IPS-18c (cell line): ENCODE data around the gene RAB22A.
"Not testable (repeated sequence)": the region's sequence is repeated elsewhere in the genome, so short reads cannot be mapped to it uniquely, and the experiment has no call there.

Experiments used
- H3K4me3 ChIP-seq: 2 replicates; pipeline ENCODE4 v1.7.0; 2013; ENCODE audit warnings: low read depth, mild to moderate bottlenecking, low read length, moderate library complexity; ENCODE audit not compliant: insufficient read depth
- H3K9me3 ChIP-seq: one replicate; pipeline ENCODE4 v1.6.1; 2013; ENCODE audit warnings: mild to moderate bottlenecking, low read length, moderate library complexity; ENCODE audit not compliant: control insufficient read depth, insufficient read depth

RAB22A gene

DNA sequence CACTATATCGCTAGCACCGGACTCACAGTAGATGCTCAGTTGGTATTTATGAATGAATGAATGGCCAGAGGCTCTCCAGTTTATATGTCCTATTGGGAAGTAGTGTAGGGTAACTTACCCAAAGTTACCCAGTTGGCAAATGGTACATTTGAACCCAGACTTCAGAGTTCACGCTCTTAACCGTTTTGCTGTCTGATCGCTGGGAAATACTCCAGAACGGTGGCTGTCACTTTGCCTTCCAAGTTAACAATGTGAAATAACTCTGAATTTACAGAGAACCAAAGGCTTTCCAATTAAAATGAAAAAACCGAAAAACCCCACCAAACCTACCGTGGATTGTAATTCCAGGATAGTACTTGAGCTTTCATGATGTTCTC is 81.1 kb downstream of the RAB22A start:
- no peak overlapping the region for H3K4me3 ChIP-seq
- no peaks in the 10 kb centered on the region for H3K9me3 ChIP-seq

DNA sequence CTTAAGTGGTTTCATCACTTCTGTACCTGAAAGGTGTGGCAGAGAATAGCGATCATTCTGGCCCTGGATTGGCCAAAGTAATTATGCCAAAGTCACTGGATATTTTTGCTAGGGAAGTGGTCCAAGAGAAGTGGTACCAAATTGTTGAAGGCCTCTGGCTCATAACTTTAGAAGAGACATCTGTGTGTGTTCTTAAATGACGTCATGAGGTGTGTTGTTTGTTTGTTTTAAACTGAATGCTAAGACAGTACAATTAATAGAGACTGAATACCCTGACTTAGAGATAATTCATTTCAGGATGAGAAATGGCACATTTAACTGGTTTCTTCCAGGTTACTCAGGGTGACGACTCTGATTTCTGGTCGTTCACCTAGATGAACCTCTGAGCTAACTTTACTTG is 82.8 kb downstream of the RAB22A start:
- Histone ChIP-seq H3K4me3 (no peak overlapping the region), H3K9me3 (no peaks in the 10 kb centered on the region)

DNA sequence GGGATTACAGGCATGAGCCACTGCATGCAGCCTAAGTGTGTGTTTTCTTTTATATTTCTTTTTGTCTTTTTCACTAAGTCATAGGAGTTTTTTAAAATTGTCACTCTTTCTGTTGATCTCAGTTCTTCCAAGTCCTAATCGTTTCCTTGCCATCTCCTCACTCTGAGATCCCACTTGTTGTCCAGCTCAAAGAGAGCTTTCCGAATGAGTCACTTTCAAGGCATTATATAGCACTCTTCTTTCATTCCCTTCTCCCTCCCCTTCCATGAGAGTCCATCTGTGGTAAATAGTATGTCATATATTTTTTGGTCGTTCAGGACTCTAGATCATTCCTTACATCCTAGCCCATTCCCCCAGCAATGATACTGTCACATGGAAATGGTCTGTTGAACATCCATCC is 83.8 kb downstream of the RAB22A start:
- no peak overlapping the region for H3K4me3 ChIP-seq
- H3K9me3 ChIP-seq = no peaks in the 10 kb centered on the region

DNA sequence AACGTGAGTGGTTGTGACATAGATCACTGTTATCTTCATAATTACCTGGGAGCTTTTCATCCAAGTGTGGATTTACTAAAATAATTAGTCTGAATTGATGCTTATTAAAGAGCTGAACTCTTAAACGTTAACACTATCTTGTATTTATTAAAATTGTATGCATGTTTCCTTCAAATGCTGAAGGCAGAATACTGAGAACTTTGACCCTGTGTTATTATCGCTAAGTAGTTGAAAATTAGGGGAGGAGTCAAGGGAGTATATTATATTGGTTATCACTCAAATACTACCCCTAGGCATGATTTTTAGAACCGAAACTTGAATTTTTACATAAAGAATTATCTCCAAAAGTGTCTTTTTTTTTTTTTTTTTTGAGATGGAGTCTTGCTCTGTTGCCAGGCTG is 85.3 kb downstream of the RAB22A start:
- Histone ChIP-seq H3K9me3 (no peaks in the 10 kb centered on the region), H3K4me3 (no peak overlapping the region)

DNA sequence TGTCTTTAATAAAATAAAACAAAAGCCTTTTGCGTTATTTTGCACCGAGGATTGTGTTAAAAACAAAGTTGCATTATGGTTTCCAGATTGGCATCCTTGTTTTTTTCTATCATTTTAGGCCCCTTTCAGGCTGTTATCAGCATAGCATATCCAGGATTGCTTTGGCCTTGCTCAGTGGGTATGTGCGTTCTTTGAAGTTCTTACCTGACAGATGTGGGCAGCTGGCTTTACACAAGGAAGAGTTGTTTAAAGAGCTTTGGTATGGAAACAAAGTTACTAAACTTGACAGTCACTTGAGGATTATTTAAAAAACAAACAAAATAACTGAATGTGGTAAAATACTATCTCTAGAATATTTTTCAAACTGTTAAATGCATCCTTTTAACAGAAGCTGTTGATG is 86.1 kb downstream of the RAB22A start:
- H3K4me3 ChIP-seq = no peak overlapping the region
- no peaks in the 10 kb centered on the region for H3K9me3 ChIP-seq

DNA sequence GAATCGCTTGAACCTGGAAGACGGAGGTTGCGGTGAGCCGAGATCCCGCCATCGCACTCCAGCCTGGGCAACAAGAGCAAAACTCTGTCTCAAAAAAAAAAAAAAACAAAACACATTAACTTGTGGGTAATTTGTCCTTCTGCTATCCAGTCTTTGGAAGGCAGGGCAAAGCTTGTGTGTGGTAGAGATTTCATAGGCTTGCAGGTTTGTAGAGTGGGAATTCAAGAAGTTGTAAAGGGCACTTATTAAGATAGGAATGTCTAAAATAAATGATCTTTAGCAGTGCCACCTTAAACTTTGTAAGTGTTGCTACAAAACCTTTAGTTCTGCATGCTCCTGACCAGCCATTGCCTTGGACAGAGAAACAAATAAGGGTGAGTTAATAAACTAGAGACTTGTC is 87.9 kb downstream of the RAB22A start:
- Histone ChIP-seq H3K9me3 (no peaks in the 10 kb centered on the region), H3K4me3 (no peak overlapping the region)

DNA sequence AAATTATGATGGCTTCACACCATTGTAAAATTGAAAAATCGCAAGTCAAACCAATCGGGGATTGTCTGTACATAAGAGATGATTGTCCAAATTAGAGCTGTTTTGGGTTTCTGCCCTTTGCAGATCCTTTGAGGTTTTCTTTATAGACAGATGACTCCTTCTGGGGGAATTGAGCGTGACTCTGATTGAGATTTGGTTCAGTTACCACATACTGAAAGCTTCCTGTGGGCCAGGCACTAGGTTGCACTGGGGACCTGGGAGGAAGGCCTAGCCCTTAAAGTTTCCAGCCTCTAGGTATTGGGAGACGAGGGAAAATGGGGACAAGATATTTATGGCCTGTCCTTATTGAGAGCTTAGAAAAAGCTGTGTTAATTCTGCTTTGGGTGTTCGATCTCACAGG is 88.7 kb downstream of the RAB22A start:
- no peak overlapping the region for H3K4me3 ChIP-seq

DNA sequence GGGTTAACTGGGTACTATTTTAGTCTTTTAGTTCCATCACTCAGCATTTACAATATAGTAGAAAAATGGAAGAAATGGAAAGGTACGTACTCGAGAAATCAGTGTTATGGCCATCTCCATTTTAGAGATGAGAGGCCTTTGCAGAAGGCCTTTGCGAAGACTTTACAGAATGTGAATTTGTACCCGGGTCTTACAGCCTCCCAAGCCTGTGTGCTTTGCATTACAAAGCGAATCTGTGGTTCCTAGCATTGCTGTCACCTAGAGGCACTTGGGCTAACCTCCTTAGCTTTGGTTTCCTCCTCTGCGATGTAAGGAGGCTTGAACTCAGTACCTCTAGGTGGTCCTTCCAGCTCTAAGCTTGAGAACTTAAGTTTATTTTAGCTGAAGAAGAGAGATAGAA is 90.4 kb downstream of the RAB22A start:
- H3K9me3 ChIP-seq = no peaks in the 10 kb centered on the region
- no peak overlapping the region for H3K4me3 ChIP-seq

More for the DNA sequence above, 88.7 kb downstream of the RAB22A start:
- no peaks in the 10 kb centered on the region for H3K9me3 ChIP-seq

DNA sequence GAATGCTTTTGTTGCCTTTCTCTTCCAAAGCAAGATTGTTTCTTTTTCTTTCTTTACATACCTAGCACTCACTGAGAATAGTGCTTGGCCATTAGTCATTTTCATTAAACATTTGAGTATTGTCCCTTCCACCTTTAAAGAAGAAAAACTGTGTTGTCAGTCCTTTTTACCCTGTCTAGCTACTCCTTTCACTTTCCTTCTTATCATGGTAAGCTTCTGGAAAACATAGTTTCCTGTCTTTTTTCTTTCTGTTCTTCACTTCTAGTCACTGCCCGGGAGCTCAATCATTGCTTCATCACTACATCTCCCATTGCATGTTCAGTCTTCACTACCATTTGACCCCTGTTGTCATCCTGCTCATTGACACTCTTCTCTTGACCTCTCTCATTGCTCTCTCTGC is 91.6 kb downstream of the RAB22A start:
- Histone ChIP-seq H3K9me3 (no peaks in the 10 kb centered on the region), H3K4me3 (no peak overlapping the region)

DNA sequence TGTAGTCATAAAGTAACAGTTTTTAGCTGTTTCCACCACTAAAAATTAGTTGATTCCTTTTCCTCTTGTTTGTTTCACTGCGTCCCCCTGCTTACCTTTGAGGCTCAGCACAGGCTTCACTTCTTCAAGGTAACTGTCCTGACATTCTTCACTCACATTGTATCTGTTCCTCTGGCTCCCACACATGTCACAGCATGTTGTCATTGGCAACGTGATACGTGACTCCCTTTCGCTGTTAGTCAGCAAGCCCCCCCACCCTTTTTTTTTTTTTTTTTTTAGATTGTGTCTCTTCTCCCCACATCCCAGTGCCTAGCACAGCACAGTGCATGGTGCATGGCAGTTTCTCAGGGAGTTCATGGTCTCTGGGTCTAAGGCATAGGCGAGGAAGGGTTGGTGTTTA is 92.8 kb downstream of the RAB22A start:
- no peaks in the 10 kb centered on the region for H3K9me3 ChIP-seq
- no peak overlapping the region for H3K4me3 ChIP-seq

DNA sequence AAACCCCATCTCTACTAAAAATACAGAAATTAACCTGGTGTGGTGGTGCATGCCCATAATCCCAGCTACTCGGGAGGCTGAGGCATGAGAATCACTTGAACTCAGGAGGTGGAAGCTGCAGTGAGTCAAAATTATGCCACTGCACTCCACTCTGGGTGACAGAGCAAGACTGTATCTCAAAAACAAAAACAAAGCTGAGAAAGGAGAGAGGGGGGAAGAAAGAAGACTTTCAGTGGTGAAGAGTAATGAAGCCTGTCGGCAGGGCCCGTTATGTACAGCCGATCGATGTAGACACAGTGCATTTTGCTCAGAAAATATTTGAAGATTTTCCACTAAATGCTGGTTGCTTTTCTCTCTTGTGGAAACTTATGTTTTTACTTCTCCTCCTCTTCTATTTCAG is 93.3 kb downstream of the RAB22A start:
- Histone ChIP-seq H3K4me3 (no peak overlapping the region), H3K9me3 (no peaks in the 10 kb centered on the region)

DNA sequence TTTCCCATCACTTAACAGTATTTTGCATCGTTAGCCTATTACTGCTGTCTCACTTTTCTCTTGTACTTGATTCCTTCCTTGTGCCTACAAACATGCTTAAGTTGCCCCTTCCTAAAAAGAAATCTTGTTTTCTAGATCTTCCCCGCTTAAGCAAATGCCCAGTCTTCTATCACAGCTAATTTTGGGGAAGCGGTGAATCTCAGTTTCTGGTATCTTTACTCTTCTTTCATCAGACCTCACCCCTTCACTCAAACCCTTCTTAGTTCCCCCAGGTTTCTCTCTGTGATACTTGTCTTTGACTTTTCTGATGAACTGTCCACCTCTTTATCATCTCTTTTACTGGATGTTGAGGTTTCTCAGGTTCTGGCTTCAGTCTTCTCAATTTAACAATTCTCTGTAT is 93.8 kb downstream of the RAB22A start:
- H3K4me3 ChIP-seq = no peak overlapping the region
- H3K9me3 ChIP-seq = no peaks in the 10 kb centered on the region

DNA sequence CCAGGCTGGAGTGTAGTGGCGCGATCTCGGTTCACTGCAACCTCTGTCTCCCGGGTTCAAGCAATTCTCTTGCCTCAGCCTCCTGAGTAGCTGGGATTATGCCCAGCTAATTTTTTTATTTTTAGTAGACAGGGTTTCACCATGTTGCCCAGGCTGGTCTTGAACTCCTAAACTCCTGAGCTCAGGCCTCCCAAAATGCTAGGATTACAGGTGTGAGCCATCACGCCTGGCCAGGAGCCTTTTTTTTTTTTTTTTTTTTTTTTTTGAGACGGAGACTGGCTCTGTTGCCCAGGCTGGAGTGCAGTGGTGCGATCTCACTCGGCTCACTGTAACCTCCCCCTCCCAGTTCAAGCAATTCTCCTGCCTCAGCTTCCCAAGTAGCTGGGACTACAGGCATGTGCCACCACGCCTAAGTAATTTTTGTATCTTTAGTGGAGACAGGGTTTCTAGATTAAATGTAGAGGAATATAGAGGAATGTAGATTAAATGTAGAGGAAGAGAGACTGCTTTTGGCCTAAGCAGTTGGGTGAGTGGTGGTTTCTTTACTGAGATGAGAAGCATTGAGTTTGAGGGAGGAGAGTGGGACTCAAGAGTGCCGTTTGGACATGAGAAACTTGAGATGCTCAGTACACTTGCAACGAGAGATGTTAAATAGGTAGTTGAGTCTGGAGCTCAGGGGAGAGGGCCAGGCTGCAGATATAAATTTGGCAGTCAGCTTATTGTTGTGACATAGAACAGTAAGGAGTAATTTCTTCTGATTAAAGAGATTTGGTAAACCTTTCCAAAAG is 96.2 kb downstream of the RAB22A start:
- Histone ChIP-seq H3K9me3 (no peaks in the 10 kb centered on the region), H3K4me3 (no peak overlapping the region)

DNA sequence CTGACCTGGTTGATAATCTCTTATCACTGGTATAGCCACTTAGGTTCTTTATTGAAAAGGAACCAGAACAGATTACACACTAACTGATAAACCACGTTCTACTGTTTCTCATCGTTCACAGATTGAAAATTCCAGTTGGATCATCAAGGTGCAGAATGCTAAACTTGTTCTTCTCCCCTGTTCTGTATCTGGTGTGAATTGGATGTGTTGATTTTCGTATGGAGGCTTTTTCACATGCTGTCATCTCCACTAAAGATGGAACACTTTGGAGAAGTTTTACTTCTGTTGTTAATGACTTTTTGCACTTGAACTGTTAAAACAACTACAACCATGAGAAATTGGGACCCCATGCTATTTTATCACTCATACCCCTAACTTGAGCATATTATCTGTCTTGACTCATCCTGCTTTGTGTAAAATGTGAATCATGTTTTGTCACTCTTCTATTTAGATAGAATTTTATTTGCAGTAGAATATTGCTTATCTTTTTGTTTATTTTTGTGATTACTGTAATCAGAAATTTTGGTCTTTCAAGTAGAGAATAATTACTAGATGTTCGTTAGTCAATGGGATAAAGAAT is 97.0 kb downstream of the RAB22A start:
- H3K4me3 ChIP-seq = no peak overlapping the region

DNA sequence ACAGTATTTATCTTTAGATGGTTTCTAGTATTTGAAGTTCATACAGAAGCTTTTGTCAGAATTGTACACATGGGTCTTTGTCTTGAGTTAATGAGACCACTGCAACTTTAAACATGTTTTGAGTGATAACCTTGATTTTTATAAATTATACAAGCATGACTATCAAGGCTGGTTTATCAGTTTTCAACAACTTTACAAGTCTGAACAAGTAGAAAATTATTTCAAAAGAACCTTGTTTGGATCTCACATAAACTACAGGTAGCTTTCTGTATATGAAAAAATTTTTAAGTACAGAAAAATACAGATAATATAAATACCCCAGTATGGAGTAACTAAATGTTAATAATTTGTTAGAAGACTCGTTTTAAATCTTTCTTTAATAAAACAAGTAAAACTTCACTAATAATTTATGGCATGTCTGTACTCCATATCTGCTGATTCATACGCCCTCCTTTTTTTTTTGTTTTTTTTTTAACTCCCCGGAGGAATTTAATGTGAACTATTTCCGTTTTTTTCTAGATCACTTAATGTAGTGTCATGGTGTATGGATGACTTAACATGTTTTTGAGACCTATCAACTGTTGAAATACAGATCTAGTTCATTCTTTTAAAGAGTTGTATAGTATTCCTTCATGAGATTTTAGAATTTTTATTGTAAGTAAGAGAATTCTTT is 97.8 kb downstream of the RAB22A start:
- Histone ChIP-seq H3K9me3 (no peaks in the 10 kb centered on the region), H3K4me3 (no peak overlapping the region)

More for the DNA sequence above, 97.0 kb downstream of the RAB22A start:
- no peaks in the 10 kb centered on the region for H3K9me3 ChIP-seq

DNA sequence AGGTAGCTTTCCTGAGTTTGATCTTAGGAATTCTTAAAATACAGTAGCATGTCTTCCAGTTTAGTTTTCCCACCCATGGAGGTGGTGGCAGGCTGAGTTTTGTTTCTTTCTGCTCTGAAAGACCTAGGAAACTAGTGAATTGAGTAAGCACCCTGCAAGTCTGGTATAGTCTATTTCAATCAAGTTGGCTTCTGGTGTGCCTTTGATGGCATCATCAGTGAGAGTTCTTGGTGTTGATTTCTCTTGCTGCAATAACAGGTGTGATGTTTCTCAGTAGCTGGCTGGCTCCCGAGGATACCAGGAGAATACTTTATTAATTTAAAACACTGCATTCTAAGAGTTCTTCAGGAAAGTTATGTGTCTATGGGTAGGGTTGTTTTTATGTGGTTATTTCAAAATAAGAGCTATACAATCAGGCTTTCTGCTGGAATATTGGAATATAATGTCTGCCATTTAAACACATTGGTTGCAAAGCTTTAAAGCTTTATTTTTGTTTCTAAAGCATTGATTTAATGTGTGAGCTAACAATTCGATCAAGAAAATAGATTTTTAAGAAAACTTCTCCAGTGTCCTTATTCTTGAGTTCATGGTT is 98.5 kb downstream of the RAB22A start:
- H3K9me3 ChIP-seq = no peaks in the 10 kb centered on the region
- H3K4me3 ChIP-seq = no peak overlapping the region

DNA sequence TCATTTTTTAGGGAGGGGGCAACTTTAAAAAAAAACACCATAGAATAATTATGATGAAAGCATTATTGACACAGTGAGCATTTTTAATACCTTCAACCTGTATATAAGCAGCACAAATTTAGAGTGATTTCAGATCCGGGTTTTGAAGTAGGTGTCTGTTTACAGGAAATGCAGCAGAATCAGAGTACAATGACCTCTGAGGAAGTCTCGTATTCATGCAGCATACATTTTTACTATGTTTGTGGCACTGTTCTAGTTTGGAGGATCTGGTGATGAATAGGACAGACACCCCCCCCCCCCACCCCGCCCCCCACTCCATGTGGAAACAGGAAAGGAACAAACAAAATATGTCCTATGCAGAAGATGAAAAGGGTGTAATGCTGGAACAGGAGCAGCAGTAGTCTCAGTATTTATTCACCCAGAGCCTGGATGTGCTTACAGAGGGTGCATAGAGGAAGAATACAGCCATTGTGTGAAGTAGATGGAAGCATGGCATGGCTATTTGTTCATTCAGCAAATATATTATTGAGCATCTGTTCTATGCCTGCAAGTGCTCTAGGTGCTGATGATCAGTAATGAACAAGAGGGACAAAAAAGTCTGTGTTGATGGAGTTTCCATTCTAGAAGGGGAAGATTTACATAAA is 99.2 kb downstream of the RAB22A start:
- Histone ChIP-seq H3K4me3 (no peak overlapping the region), H3K9me3 (no peaks in the 10 kb centered on the region)

DNA sequence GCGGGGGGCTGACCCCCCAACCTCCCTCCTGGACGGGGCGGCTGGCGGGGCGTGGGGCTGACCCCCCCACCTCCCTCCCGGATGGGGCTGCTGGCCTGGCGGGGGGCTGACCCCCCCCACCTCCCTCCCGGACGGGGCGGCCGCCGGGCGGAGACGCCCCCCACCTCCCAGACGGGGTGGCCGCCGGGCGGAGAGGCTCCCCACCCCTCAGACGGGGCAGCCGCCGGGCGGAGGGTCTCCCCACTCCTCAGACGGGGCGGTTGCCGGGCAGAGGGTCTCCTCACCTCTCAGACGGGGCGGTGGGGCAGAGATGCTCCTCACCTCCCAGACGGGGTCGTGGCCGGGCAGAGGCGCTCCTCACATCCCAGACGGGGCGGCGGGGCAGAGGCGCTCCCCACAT is 104.7 kb downstream of the RAB22A start:
- not testable (repeated sequence) for H3K4me3 ChIP-seq, H3K9me3 ChIP-seq
